Mesenchymal stem cell (in vitro differentiated cells and primary cell): ENCODE measurements around the gene WWP2.

Experiments used
- DNase-seq: peaks from one replicate; pipeline ENCODE4 v3.0.0-alpha.2; 2013
- H2AFZ ChIP-seq: one replicate; pipeline ENCODE4 v1.6.1; 2013; ENCODE audit warnings: low read depth, mild to moderate bottlenecking, control low read depth, inconsistent platforms, low read length, moderate library complexity
- H2AK5ac ChIP-seq: 2 replicates; pipeline ENCODE4 v1.6.1; 2013; ENCODE audit warnings: low read length, moderate library complexity, mild to moderate bottlenecking, inconsistent platforms; ENCODE audit not compliant: severe bottlenecking
- H2BK120ac ChIP-seq: one replicate; pipeline ENCODE4 v1.6.1; 2013; ENCODE audit warnings: low read depth, mild to moderate bottlenecking, inconsistent platforms, low read length, moderate library complexity
- H2BK12ac ChIP-seq, 2 experiments: one replicate each; pipeline ENCODE4 v1.6.1; 2013; ENCODE audit warnings: inconsistent platforms in 2 of 2, low read length in 2 of 2, mild to moderate bottlenecking in 2 of 2, moderate library complexity in 2 of 2, control low read depth in 1 of 2
- H2BK15ac ChIP-seq: one replicate; pipeline ENCODE4 v1.6.1; 2013; ENCODE audit warnings: mild to moderate bottlenecking, low read depth, inconsistent platforms; ENCODE audit not compliant: poor library complexity, severe bottlenecking
- H2BK5ac ChIP-seq: 2 replicates; pipeline ENCODE4 v1.6.1; 2013; ENCODE audit warnings: low read depth, mild to moderate bottlenecking, low read length, control low read depth, inconsistent platforms; ENCODE audit not compliant: poor library complexity, severe bottlenecking
- H3K14ac ChIP-seq, 2 experiments: one replicate each; pipeline ENCODE4 v1.6.1; 2013; ENCODE audit warnings: inconsistent platforms in 2 of 2, low read length in 2 of 2, control low read depth in 1 of 2, mild to moderate bottlenecking in 1 of 2, moderate library complexity in 1 of 2
- H3K18ac ChIP-seq, 2 experiments: one replicate each; pipeline ENCODE4 v1.6.1; 2013; ENCODE audit warnings: inconsistent platforms in 2 of 2, low read length in 2 of 2, control low read depth in 1 of 2, low read depth in 1 of 2, mild to moderate bottlenecking in 1 of 2
- H3K23ac ChIP-seq, 2 experiments: one replicate each; pipeline ENCODE4 v1.6.1; 2013; ENCODE audit warnings: inconsistent platforms in 2 of 2, low read length in 2 of 2, mild to moderate bottlenecking in 2 of 2, moderate library complexity in 2 of 2, control low read depth in 1 of 2
- H3K27ac ChIP-seq: 2 replicates; pipeline ENCODE4 v1.5.1; 2013; ENCODE audit warnings: mild to moderate bottlenecking, moderate library complexity, low read length, control low read depth, inconsistent platforms; ENCODE audit not compliant: poor library complexity, severe bottlenecking
- H3K27me3 ChIP-seq, 2 experiments: 2 replicates each; pipeline versions ENCODE4 v1.6.1 to v1.7.0; 2013; ENCODE audit warnings: low read length in 2 of 2, mild to moderate bottlenecking in 2 of 2, moderate library complexity in 2 of 2, control low read depth in 1 of 2, inconsistent platforms in 1 of 2; ENCODE audit not compliant: control insufficient read depth in 1 of 2, insufficient read depth in 1 of 2
- H3K36me3 ChIP-seq, 2 experiments: 2 replicates each; pipeline versions ENCODE4 v1.6.1 to v1.7.0; 2013; ENCODE audit warnings: low read length in 2 of 2, control low read depth in 1 of 2, inconsistent platforms in 1 of 2, low read depth in 1 of 2, mild to moderate bottlenecking in 1 of 2; ENCODE audit not compliant: insufficient read depth in 2 of 2, control insufficient read depth in 1 of 2
- H3K4ac ChIP-seq, 2 experiments: one replicate each; pipeline ENCODE4 v1.6.1; 2013; ENCODE audit warnings: inconsistent platforms in 2 of 2, low read length in 2 of 2, mild to moderate bottlenecking in 2 of 2, moderate library complexity in 2 of 2, control low read depth in 1 of 2, low read depth in 1 of 2
- H3K4me1 ChIP-seq: 2 replicates; pipeline ENCODE4 v1.6.1; 2013; ENCODE audit warnings: low read depth, low read length, control low read depth; ENCODE audit not compliant: control insufficient read depth, insufficient read depth
- H3K4me2 ChIP-seq: 2 replicates; pipeline ENCODE4 v1.6.1; 2013; ENCODE audit warnings: low read length, mild to moderate bottlenecking, inconsistent platforms; ENCODE audit not compliant: poor library complexity, severe bottlenecking
- H3K4me3 ChIP-seq, 2 experiments: 2 replicates each; pipeline versions ENCODE4 v1.5.1 to v1.7.0; 2013; ENCODE audit warnings: low read length in 2 of 2, mild to moderate bottlenecking in 2 of 2, control low read depth in 1 of 2, low read depth in 1 of 2; ENCODE audit not compliant: insufficient read depth in 1 of 2
- H3K79me1 ChIP-seq: replicated peaks from 2 replicates; pipeline ENCODE4 v1.6.1; 2013; ENCODE audit warnings: mild to moderate bottlenecking, control low read depth, low read length, inconsistent platforms; ENCODE audit not compliant: poor library complexity, severe bottlenecking
- H3K9ac ChIP-seq: 2 replicates; pipeline ENCODE4 v1.7.0; 2013; ENCODE audit warnings: mild to moderate bottlenecking, low read length, moderate library complexity
- H3K9me3 ChIP-seq: 2 replicates; pipeline ENCODE4 v1.7.0; 2013; ENCODE audit warnings: mild to moderate bottlenecking, low read length; ENCODE audit not compliant: control insufficient read depth
- H4K8ac ChIP-seq: one replicate; pipeline ENCODE4 v1.6.1; 2013; ENCODE audit warnings: inconsistent platforms, mild to moderate bottlenecking, low read length, moderate library complexity
- H4K91ac ChIP-seq: one replicate; pipeline ENCODE4 v1.6.1; 2013; ENCODE audit warnings: mild to moderate bottlenecking, low read length, inconsistent platforms
- WGBS: methylation state at CpG from one replicate; pipeline ENCODE4 v1.1.7; 2013; ENCODE audit warnings: mixed read lengths; 5-methylcytosine and 5-hydroxymethylcytosine counted together

The WWP2 gene

DNA sequence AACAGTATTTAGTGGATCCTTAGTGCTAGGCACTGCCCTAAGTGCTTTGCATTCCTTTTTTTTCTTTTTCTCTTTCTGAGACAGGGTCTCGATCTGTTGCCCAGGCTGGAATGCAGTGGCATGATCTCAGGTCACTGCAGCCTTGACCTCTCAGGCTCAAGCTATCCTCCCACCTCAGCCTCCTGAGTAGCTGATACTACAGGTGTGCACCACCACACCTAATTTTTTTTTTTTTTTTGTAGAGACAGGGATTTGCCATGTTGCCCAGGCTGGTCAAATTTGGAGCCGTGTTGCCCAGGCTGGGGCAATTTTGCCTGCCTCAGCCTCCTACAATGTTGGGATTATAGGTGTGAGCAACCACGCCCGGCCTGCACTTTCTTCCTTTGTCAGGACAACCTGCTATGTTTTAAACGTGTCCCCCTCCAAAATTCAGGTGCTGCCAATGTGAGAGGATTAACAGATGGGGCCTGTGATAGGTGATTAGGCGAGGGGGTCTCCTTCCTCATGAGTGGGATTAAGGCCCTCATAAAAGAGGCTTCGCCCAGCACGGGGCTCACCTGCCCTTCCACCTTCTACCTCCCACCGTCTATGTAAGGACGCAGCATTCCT is 41.2 kb upstream of the WWP2 start:
- Histone ChIP-seq H2BK5ac (no peak overlapping the region), H3K4me3 (no peak overlapping the region), H2BK12ac (no peak overlapping the region), H3K27ac (no peak overlapping the region), H2BK120ac (no peak overlapping the region), H2BK15ac (no peak overlapping the region), H3K27me3 (no peaks in the 10 kb centered on the region), H3K9ac (no peak overlapping the region), H4K8ac (no peak overlapping the region), H3K9me3 (no peaks in the 10 kb centered on the region), H2AFZ (no peak overlapping the region), H3K14ac (no peak overlapping the region), H3K18ac (no peak overlapping the region), H3K23ac (no peak overlapping the region), H3K4me1 (peaks cover 2% of the 10 kb centered on the region), H4K91ac (no peak overlapping the region), H3K4ac (no peak overlapping the region), H2AK5ac (no peak overlapping the region), H3K79me1 (peaks cover 13% of the 10 kb centered on the region), H3K36me3 (peaks cover 34 to 65% of the 10 kb centered on the region in 2 experiments), H3K4me2 (no peak overlapping the region)
- 95% methylated on average over 9 of the region's 10 CpGs for WGBS
- no peak for DNase-seq

- H3K4me1 ChIP-seq = peaks cover 2% of the 10 kb centered on the region
- H3K18ac ChIP-seq = no peak overlapping the region
- H4K8ac ChIP-seq = no peak overlapping the region
- H3K23ac ChIP-seq = no peak overlapping the region
- H2BK5ac ChIP-seq = no peak overlapping the region
- no peak overlapping the region for H3K4ac ChIP-seq
- no peak overlapping the region for H2BK120ac ChIP-seq
- DNase-seq = no peak
- H2AFZ ChIP-seq = no peak overlapping the region
- H2AK5ac ChIP-seq = no peak overlapping the region
- no peaks in the 10 kb centered on the region for H3K27me3 ChIP-seq
- no peak overlapping the region for H3K9ac ChIP-seq
- no peak overlapping the region for H3K4me3 ChIP-seq
- H2BK12ac ChIP-seq = no peak overlapping the region
- H3K14ac ChIP-seq = no peak overlapping the region
- no peaks in the 10 kb centered on the region for H3K9me3 ChIP-seq
- H4K91ac ChIP-seq = no peak overlapping the region
- H3K4me2 ChIP-seq = no peak overlapping the region
- no peak overlapping the region for H2BK15ac ChIP-seq
- H3K27ac ChIP-seq = no peak overlapping the region
- H3K79me1 ChIP-seq = peaks cover 13% of the 10 kb centered on the region
- H3K36me3 ChIP-seq = peaks cover 33 to 61% of the 10 kb centered on the region in 2 experiments
- WGBS = 97% methylated on average over 6 of the region's 6 CpGs
Observed at GRCh38 chr16:69721441-69721957, 40.6 kb upstream of the WWP2 start.

DNA sequence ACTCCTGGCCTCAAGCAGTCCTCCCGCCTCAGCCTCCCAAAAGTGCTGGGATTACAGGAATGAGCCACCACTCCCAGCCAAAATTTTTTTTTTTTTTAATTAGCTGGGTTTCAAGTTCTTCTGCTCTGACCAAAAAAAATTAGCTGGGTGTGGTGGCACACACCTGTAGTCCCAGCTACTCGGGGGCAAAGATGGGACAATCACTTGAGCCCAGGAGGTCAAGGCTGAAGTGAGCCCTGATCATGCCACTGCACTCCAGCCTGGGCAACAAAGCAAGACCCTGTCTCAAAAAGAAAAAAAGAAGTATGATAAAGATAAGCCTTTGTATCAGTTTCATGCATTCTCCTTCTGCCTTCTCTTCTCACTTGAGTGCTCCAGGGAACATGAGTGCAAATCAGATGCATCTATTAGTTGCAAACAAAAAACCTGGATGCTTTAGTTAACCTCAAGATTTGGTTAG is 37.7 kb upstream of the WWP2 start:
- H2AFZ ChIP-seq = no peak overlapping the region
- no peak overlapping the region for H3K14ac ChIP-seq
- H3K4me2 ChIP-seq = no peak overlapping the region
- H3K4ac ChIP-seq = no peak overlapping the region
- H3K27ac ChIP-seq = no peak overlapping the region
- no peak overlapping the region for H2BK12ac ChIP-seq
- no peak overlapping the region for H2BK120ac ChIP-seq
- no peaks in the 10 kb centered on the region for H3K9me3 ChIP-seq
- no peak overlapping the region for H3K23ac ChIP-seq
- 88% methylated on average over 2 of the region's 2 CpGs for WGBS
- H3K4me1 ChIP-seq = peaks cover 11% of the 10 kb centered on the region
- no peak overlapping the region for H2AK5ac ChIP-seq
- H3K18ac ChIP-seq = no peak overlapping the region
- H3K36me3 ChIP-seq = peaks cover 14 to 34% of the 10 kb centered on the region in 2 experiments
- no peak for DNase-seq
- peaks cover 5% of the 10 kb centered on the region for H3K79me1 ChIP-seq
- no peak overlapping the region for H2BK15ac ChIP-seq
- H2BK5ac ChIP-seq = no peak overlapping the region
- H3K4me3 ChIP-seq = peak overlapping the region in 1 of 2 experiments; percentile 92
- no peak overlapping the region for H4K91ac ChIP-seq
- H3K9ac ChIP-seq = peak overlapping the region; percentile 94
- no peak overlapping the region for H4K8ac ChIP-seq
- no peaks in the 10 kb centered on the region for H3K27me3 ChIP-seq

DNA sequence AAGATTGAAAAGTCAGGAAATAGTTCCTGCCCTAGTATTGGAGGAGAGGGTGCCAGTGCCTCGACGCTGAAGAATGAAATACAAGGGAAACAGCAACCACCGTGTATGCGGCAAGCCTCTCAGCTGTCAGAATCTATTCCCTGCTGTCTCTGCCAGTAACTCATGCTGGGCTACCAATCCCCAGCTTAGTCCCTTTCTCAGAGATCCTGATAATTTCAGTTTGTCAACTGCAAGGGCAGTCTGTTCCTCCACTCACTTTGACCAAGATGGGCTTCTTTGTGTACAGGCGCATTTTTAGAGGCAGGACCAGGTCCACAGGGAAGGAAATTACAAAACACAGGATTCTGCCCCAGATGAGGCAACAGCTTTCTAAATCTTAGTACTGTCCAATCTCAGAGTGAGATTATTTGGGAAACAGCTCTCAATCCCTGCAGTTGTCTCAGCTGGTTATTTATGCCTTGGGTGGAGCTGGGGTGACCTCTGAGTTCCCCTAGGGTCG is 37.1 kb upstream of the WWP2 start:
- H4K8ac ChIP-seq = no peak overlapping the region
- no peak overlapping the region for H3K4ac ChIP-seq
- no peak overlapping the region for H2BK120ac ChIP-seq
- H4K91ac ChIP-seq = no peak overlapping the region
- peak overlapping the region; percentile 42 for H3K4me2 ChIP-seq
- peaks cover 5% of the 10 kb centered on the region for H3K79me1 ChIP-seq
- no peak overlapping the region for H2AK5ac ChIP-seq
- H3K23ac ChIP-seq = no peak overlapping the region
- peaks cover 10 to 30% of the 10 kb centered on the region in 2 experiments for H3K36me3 ChIP-seq
- no peak overlapping the region for H2AFZ ChIP-seq
- H3K4me1 ChIP-seq = peaks cover 13% of the 10 kb centered on the region
- peak overlapping the region; percentile 94 for H3K9ac ChIP-seq
- peak; percentile 60 for DNase-seq
- H3K27me3 ChIP-seq = no peaks in the 10 kb centered on the region
- H2BK5ac ChIP-seq = no peak overlapping the region
- H2BK12ac ChIP-seq = peak overlapping the region in 1 of 2 experiments; percentile 25
- 38% methylated on average over 6 of the region's 6 CpGs for WGBS
- H2BK15ac ChIP-seq = no peak overlapping the region
- no peaks in the 10 kb centered on the region for H3K9me3 ChIP-seq
- H3K4me3 ChIP-seq = peak overlapping the region in 1 of 2 experiments; percentile 92
- no peak overlapping the region for H3K14ac ChIP-seq
- H3K18ac ChIP-seq = peak overlapping the region in 1 of 2 experiments; percentile 25
- H3K27ac ChIP-seq = peak overlapping the region; percentile 50
